ENCODE measurements around the gene ZNF841. TPM values are rescaled to one million over a fixed set of nuclear protein-coding genes. Genes with fewer than 3 reads are reported as not detected.

Gene ZNF841
- total and polyA plus RNA-seq, 9 of the 15 experiments (the other 6 are each of a cell fraction or from before 2014, with no cell fraction given), result 3.1 to 17.1 (median 11.0) TPM

DNA sequence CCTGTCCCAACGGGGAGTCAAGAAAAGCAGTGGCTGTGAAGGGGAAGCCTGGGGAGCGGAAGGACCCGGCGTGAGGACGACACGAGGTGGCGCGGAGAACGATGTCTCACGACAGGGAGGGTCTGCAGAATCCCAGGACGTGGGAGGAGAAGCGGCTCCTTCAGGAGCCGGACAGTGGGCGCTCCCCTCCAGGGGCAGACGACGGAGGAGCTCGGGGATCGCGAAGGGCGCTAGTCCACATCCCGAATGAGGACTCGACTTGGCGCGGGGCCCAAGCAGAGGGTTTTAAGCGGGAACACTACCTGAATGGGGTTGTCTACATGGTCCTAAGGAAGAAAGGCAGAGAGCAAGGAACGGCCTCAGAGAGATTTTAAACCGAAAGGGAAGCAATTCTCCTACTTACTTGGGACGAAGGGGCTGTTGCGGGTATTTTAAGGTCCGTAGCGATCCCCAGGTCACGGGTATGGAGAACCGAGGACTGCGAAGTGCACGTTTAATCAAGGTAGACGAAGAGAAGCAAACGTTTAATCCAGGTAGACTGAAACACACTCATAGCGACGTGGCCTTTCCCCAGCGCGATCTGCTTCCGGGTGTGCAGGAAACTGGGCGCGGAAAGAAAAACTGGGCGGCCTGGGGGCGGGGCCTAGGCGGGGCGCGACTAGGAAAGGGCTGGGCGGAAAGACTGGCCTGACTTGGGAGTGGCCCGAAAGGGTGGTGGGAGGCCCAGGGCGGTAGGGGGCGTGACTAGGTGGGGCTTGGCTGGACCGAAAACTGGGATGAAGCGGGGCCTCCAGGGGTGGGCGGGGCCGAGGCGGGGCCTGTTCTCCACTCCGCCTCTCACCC lies at the start of gene ZNF841 (continued):
- TF ChIP-seq SMAD4 (CRISPR knock-in tag; conservative IDR thresholded peaks at IDR 0.05), result no peak
- TF ChIP-seq ZBTB1 (CRISPR knock-in tag; IDR thresholded peaks at IDR 0.05; ENCODE audit: borderline replicate concordance, low read depth), result no peak
- TF ChIP-seq CBFB (CRISPR knock-in tag; IDR thresholded peaks at IDR 0.05), result no peak
- no peak for TF ChIP-seq NFXL1 (CRISPR knock-in tag; IDR thresholded peaks at IDR 0.05)
- TF ChIP-seq, protein P1, sequence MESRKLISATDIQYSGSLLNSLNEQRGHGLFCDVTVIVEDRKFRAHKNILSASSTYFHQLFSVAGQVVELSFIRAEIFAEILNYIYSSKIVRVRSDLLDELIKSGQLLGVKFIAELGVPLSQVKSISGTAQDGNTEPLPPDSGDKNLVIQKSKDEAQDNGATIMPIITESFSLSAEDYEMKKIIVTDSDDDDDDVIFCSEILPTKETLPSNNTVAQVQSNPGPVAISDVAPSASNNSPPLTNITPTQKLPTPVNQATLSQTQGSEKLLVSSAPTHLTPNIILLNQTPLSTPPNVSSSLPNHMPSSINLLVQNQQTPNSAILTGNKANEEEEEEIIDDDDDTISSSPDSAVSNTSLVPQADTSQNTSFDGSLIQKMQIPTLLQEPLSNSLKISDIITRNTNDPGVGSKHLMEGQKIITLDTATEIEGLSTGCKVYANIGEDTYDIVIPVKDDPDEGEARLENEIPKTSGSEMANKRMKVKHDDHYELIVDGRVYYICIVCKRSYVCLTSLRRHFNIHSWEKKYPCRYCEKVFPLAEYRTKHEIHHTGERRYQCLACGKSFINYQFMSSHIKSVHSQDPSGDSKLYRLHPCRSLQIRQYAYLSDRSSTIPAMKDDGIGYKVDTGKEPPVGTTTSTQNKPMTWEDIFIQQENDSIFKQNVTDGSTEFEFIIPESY (CRISPR knock-in tag; IDR thresholded peaks at IDR 0.05), result no peak
- peak; percentile 57; the same call in 1 of the 2 replicates for TF ChIP-seq KAT7 (CRISPR knock-in tag; IDR thresholded peaks at IDR 0.05; ENCODE audit: borderline replicate concordance)
- TF ChIP-seq, protein P2, sequence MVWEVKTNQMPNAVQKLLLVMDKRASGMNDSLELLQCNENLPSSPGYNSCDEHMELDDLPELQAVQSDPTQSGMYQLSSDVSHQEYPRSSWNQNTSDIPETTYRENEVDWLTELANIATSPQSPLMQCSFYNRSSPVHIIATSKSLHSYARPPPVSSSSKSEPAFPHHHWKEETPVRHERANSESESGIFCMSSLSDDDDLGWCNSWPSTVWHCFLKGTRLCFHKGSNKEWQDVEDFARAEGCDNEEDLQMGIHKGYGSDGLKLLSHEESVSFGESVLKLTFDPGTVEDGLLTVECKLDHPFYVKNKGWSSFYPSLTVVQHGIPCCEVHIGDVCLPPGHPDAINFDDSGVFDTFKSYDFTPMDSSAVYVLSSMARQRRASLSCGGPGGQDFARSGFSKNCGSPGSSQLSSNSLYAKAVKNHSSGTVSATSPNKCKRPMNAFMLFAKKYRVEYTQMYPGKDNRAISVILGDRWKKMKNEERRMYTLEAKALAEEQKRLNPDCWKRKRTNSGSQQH (CRISPR knock-in tag; IDR thresholded peaks at IDR 0.05), result no peak
- TF ChIP-seq C11orf30 (IDR thresholded peaks at IDR 0.05; ENCODE audit: low read depth), result peak; percentile 33; the same call in 1 of the 2 replicates
- no peak for TF ChIP-seq ZC3H8 (IDR thresholded peaks at IDR 0.05)
- TF ChIP-seq TBP (optimal IDR thresholded peaks at IDR 0.05; ENCODE audit: low read depth, low read length), result no peak
- TF ChIP-seq FUS (optimal IDR thresholded peaks at IDR 0.05; ENCODE audit: low read depth, low read length), result no peak
- no peak for TF ChIP-seq MLLT1 (IDR thresholded peaks at IDR 0.05)
- TF ChIP-seq EHMT2 (IDR thresholded peaks at IDR 0.05), result peak; percentile 30; the same call in 1 of the 2 replicates
- TF ChIP-seq SIN3B (IDR thresholded peaks at IDR 0.05; ENCODE audit: low read depth), result peak; percentile 49; the same call in 1 of the 2 replicates
- no peak for TF ChIP-seq HNRNPK (IDR thresholded peaks at IDR 0.05; ENCODE audit: low read depth, low read length, poor library complexity, severe bottlenecking)
- TF ChIP-seq PYGO2 (tag; IDR thresholded peaks at IDR 0.05), result no peak
- TF ChIP-seq SIN3A (IDR thresholded peaks at IDR 0.05; ENCODE audit: borderline replicate concordance in 2 of 2, control insufficient read depth in 1 of 2, low read depth in 2 of 2, low read length in 2 of 2), result peak in 1 of 2 experiments; percentile 60; a peak in 2 of 4 replicates
- no peak for TF ChIP-seq RBM22 (IDR thresholded peaks at IDR 0.05; ENCODE audit: low read depth, low read length, poor library complexity, severe bottlenecking)
- no peak for TF ChIP-seq ZNF232 (CRISPR knock-in tag; IDR thresholded peaks at IDR 0.05)
- TF ChIP-seq JUND (IDR thresholded peaks at IDR 0.05; ENCODE audit: borderline replicate concordance, low read depth, low read length), result peak; percentile 39; the same call in 1 of the 2 replicates
- TF ChIP-seq JUND (tag; IDR thresholded peaks at IDR 0.05; ENCODE audit: borderline replicate concordance, low read depth, low read length), result no peak
- TF ChIP-seq, protein P3, sequence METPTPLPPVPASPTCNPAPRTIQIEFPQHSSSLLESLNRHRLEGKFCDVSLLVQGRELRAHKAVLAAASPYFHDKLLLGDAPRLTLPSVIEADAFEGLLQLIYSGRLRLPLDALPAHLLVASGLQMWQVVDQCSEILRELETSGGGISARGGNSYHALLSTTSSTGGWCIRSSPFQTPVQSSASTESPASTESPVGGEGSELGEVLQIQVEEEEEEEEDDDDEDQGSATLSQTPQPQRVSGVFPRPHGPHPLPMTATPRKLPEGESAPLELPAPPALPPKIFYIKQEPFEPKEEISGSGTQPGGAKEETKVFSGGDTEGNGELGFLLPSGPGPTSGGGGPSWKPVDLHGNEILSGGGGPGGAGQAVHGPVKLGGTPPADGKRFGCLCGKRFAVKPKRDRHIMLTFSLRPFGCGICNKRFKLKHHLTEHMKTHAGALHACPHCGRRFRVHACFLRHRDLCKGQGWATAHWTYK (CRISPR knock-in tag; IDR thresholded peaks at IDR 0.05), result no peak
